Prostate gland (tissue), 2 donors: ENCODE results near the gene RHEB. TPM values are rescaled to one million over a fixed set of nuclear protein-coding genes. Genes with fewer than 3 reads are reported as not detected.
"Not testable (repeated sequence)": the region's sequence is repeated elsewhere in the genome, so short reads cannot be mapped to it uniquely, and the experiment has no call there.

ENCODE experiments used
- DNase-seq: peaks from one replicate; pipeline ENCODE4 v3.0.0-alpha.2; 2019; ENCODE audit warnings: low spot score
- H3K27ac ChIP-seq, 2 donors: fragments of 200-600 bp; sonication (generic); 2 replicates each; pipeline ENCODE4 v1.5.1; 2017 to 2019
- H3K27me3 ChIP-seq: fragments of 200-600 bp; sonication (generic); replicated peaks from 2 replicates; pipeline ENCODE4 v1.5.1; 2019; ENCODE audit not compliant: insufficient read depth
- H3K36me3 ChIP-seq, 2 donors: fragments of 200-600 bp; sonication (generic); 1 replicate in 1 of 2; 2 replicates in 1 of 2; pipeline versions ENCODE4 v1.5.1 to v1.8.1; 2017 to 2019
- H3K4me1 ChIP-seq: fragments of 200-600 bp; sonication (generic); replicated peaks from 2 replicates; pipeline ENCODE4 v1.5.1; 2019
- H3K4me3 ChIP-seq, 2 donors: fragments of 200-600 bp; sonication (generic); 2 replicates each; pipeline ENCODE4 v1.5.1; 2017 to 2019
- H3K9me3 ChIP-seq: fragments of 200-600 bp; sonication (generic); 2 replicates; pipeline ENCODE4 v1.5.1; 2017
- POLR2A ChIP-seq: fragments of 450-650 bp; IDR thresholded peaks from one replicate; pipeline ENCODE4 v1.6.1; 2016; ENCODE audit warnings: antibody characterized with exemption, mild to moderate bottlenecking
- POLR2AphosphoS5 ChIP-seq: sonication (generic); formaldehyde crosslinking; IDR thresholded peaks from one replicate; pipeline ENCODE4 v1.6.1; 2017; ENCODE audit warnings: antibody characterized with exemption
- WGBS: methylation state at CpG from one replicate; pipeline ENCODE4 v1.1.5; 2018; 5-methylcytosine and 5-hydroxymethylcytosine counted together
- intact Hi-C: fragments of 100-400 bp; cut with DNase I; formaldehyde crosslinking; loops from one replicate; pipeline ENCODE4 v1.14.2; 2022
- total RNA-seq, 2 donors: library from RNA; depleted of rRNA; stranded (reverse); fragments of >200 nt; gene quantifications; one replicate each; pipeline ENCODE4 v1.1.0, GENCODE V29; 2016
- TF ChIP-seq, protein P1 (sequence below), 4 experiments: fragments of 200-600 bp in 2 of 4; fragments of 450-650 bp in 2 of 4; sonication (generic) in 2 of 4; IDR thresholded peaks; 1 replicate in 3 of 4; 2 replicates in 1 of 4; pipeline ENCODE4 v1.5.1; 2016 to 2019; ENCODE audit warnings: antibody characterized with exemption in 4 of 4, mild to moderate bottlenecking in 2 of 4, moderate library complexity in 2 of 4

The RHEB gene
- total RNA-seq, 2 donors from 2014 or later, result 59.3 to 63.1 TPM

- H3K9me3 ChIP-seq, H3K4me1 ChIP-seq, H3K36me3 ChIP-seq, H3K27me3 ChIP-seq: not testable (repeated sequence)
- peak; percentile 39 for DNase-seq
- intact Hi-C loops, result loop anchor here (2.0 to 5.0 kb wide), 3 partner anchors 58 to 238 kb away; no protein-coding TSS in a partner anchor
- peak; percentile 36 for TF ChIP-seq POLR2A
- TF ChIP-seq, protein P1, sequence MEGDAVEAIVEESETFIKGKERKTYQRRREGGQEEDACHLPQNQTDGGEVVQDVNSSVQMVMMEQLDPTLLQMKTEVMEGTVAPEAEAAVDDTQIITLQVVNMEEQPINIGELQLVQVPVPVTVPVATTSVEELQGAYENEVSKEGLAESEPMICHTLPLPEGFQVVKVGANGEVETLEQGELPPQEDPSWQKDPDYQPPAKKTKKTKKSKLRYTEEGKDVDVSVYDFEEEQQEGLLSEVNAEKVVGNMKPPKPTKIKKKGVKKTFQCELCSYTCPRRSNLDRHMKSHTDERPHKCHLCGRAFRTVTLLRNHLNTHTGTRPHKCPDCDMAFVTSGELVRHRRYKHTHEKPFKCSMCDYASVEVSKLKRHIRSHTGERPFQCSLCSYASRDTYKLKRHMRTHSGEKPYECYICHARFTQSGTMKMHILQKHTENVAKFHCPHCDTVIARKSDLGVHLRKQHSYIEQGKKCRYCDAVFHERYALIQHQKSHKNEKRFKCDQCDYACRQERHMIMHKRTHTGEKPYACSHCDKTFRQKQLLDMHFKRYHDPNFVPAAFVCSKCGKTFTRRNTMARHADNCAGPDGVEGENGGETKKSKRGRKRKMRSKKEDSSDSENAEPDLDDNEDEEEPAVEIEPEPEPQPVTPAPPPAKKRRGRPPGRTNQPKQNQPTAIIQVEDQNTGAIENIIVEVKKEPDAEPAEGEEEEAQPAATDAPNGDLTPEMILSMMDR (IDR thresholded peaks at IDR 0.05), result peak in 1 of 4 experiments; percentile 24
- under 1% methylated on average over 59 of the region's 118 CpGs for WGBS
- peak overlapping the region; percentile 98 to 99 for H3K27ac ChIP-seq
- H3K4me3 ChIP-seq, result peak overlapping the region; percentile 95 to 97
These were observed 539 bp downstream of the RHEB start for GRCh38 chr7:151518947-151519764.

DNA sequence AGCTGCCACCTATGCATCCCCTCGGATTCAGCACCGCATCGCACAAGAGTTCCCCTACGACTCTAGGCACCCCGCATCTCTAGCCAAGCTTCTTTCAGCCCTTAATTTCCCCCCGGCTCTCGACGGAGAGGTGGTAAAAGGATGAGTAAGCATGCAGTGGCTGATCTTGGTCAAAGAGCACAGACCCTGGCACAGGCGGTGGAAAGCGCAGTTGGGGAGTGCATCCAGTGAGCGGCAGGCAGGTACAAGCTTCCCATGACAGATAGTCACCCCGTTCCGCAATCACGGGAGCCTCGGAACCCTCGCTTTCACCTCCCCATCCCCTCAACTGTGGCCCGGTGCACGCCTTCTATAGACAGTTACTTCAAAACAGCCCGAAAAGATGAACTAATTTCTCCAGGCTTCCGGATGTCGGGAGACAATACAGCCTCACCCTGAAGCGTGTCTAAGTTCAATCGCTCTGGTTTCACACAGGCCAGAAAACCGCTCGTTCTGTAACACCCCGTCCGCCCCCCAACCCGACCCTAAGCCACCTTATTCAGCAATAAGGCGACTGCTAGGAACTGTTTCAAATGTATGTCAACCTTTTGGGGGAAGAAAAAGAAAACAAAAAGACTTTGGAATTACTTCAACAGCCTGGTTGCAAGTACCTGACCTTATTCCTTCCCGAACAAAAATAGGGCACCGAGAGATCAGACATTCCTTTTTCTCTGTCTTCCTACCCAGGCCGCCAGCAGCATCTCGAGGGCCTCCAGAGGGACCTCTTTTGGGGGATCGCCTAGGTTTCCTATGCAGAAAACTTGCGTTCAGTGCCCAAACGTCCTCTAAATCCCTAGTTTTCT is 1.4 kb downstream of the RHEB start:
- Histone ChIP-seq H3K9me3 (no peaks in the 10 kb centered on the region), H3K27ac (peak overlapping the region; percentile 98 to 99), H3K36me3 (no peaks in the 10 kb centered on the region), H3K4me3 (peak overlapping the region; percentile 95 to 97), H3K27me3 (no peaks in the 10 kb centered on the region), H3K4me1 (peaks cover 3% of the 10 kb centered on the region)
- under 1% methylated on average over 36 of the region's 36 CpGs for WGBS
- DNase-seq, result peak; percentile 45
- TF ChIP-seq POLR2A, result no peak
- TF ChIP-seq, protein P1 (IDR thresholded peaks at IDR 0.05), result no peak
- TF ChIP-seq POLR2AphosphoS5, result peak; percentile 35
- intact Hi-C loops, result loop anchor here (2.0 to 5.0 kb wide), 3 partner anchors 58 to 239 kb away; no protein-coding TSS in a partner anchor

DNA sequence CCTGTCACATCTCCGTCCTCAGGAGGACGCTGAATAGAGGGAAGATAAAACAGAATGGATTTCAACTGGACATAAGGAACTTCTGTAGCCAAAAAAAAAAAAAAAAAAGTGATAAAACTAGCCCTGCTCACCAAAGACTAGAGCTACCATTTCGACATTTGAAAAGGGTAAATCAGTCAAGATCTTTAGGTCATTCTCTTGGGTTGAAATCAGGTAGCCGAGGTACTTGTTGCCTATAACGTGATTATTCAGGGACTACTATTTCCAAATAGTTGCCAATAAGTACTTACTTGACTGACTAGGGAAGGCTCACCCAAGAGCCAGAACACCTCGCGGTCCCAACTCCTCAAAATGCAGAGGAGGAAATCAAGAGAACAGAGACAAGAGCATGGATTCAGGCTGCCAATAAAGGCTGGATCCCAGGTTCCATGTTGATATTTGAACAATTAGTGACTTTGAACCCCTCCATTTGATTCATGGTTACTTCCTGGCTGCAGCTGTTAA is 2.0 kb downstream of the RHEB start:
- peak overlapping the region; percentile 98 to 99 for H3K27ac ChIP-seq
- H3K9me3 ChIP-seq, result no peaks in the 10 kb centered on the region
- WGBS, result 56% methylated on average over 7 of the region's 7 CpGs
- H3K36me3 ChIP-seq, result no peaks in the 10 kb centered on the region
- H3K27me3 ChIP-seq, result no peaks in the 10 kb centered on the region
- H3K4me1 ChIP-seq, result peaks cover 3% of the 10 kb centered on the region
- DNase-seq, result no peak
- intact Hi-C loops, result loop anchor here (2.0 to 5.0 kb wide), 3 partner anchors 57 to 240 kb away; no protein-coding TSS in a partner anchor
- H3K4me3 ChIP-seq, result peak overlapping the region; percentile 95 to 97
- TF ChIP-seq POLR2A, result no peak
- TF ChIP-seq, protein P1 (IDR thresholded peaks at IDR 0.05), result no peak
- TF ChIP-seq POLR2AphosphoS5, result no peak

GRCh38 chr7:151515276-151515565 is 4.5 kb downstream of the RHEB start:
- no peaks in the 10 kb centered on the region for H3K36me3 ChIP-seq
- intact Hi-C loops, result loop anchor here (5.0 kb wide), 1 partner anchor 242 kb away; no protein-coding TSS in a partner anchor
- H3K4me1 ChIP-seq, result peaks cover 3% of the 10 kb centered on the region
- no peak overlapping the region for H3K27ac ChIP-seq
- no peaks in the 10 kb centered on the region for H3K27me3 ChIP-seq
- H3K4me3 ChIP-seq, result no peak overlapping the region
- no peaks in the 10 kb centered on the region for H3K9me3 ChIP-seq
- TF ChIP-seq, protein P1 (IDR thresholded peaks at IDR 0.05), result no peak
- no peak for TF ChIP-seq POLR2A
- no peak for DNase-seq
